Neural cell (in vitro differentiated cells): ENCODE measurements around the gene AMH. TPM values are rescaled to one million over a fixed set of nuclear protein-coding genes. Genes with fewer than 3 reads are reported as not detected.

Experiments
- H2AFZ ChIP-seq: fragments of 200-600, 300-800 bp; sonication (generic), shearing (Covaris generic); 2 replicates; pipeline ENCODE4 v1.6.0; 2014; ENCODE audit warnings: low read depth, mild to moderate bottlenecking, antibody characterized with exemption, low read length, moderate library complexity
- H3F3A ChIP-seq: fragments of 200-600 bp; shearing (Covaris generic); 2 replicates; pipeline ENCODE4 v1.6.1; 2016; ENCODE audit warnings: mild to moderate bottlenecking, moderate library complexity, mixed read lengths, antibody characterized with exemption, low read length; ENCODE audit not compliant: insufficient read depth, poor library complexity, severe bottlenecking
- H3K27ac ChIP-seq: fragments of 200-600, 300-800 bp; sonication (generic), shearing (Covaris generic); 2 replicates; pipeline ENCODE4 v1.5.1; 2014; ENCODE audit warnings: mild to moderate bottlenecking, low read length, moderate library complexity
- H3K27me3 ChIP-seq: fragments of 300-800, 200-600 bp; sonication (generic), shearing (Covaris generic); 2 replicates; pipeline ENCODE4 v1.6.0; 2014; ENCODE audit warnings: mild to moderate bottlenecking, low read depth, low read length, moderate library complexity; ENCODE audit not compliant: insufficient read depth
- H3K36me3 ChIP-seq: fragments of 300-800, 200-600 bp; sonication (generic), shearing (Covaris generic); 2 replicates; pipeline ENCODE4 v1.5.1; 2014; ENCODE audit warnings: mild to moderate bottlenecking, antibody characterized with exemption, low read length, moderate library complexity; ENCODE audit not compliant: insufficient read depth
- H3K4me2 ChIP-seq: fragments of 300-800, 200-600 bp; sonication (generic), shearing (Covaris generic); 2 replicates; pipeline ENCODE4 v1.6.0; 2014; ENCODE audit warnings: mild to moderate bottlenecking, low read length
- H3K4me3 ChIP-seq: fragments of 300-800, 200-600 bp; sonication (generic), shearing (Covaris generic); 2 replicates; pipeline ENCODE4 v1.5.1; 2014; ENCODE audit warnings: mild to moderate bottlenecking, low read length, moderate library complexity
- H3K79me2 ChIP-seq: fragments of 200-600 bp; shearing (Covaris generic); replicated peaks from 2 replicates; pipeline ENCODE4 v1.6.0; 2014; ENCODE audit warnings: mild to moderate bottlenecking, low read length, moderate library complexity; ENCODE audit not compliant: insufficient read depth
- H3K9ac ChIP-seq: fragments of 300-800, 200-600 bp; sonication (generic), shearing (Covaris generic); 2 replicates; pipeline ENCODE4 v1.6.1; 2016; ENCODE audit warnings: mild to moderate bottlenecking, low read length, mixed read lengths
- H3K9me2 ChIP-seq: fragments of 200-600 bp; shearing (Covaris generic); 2 replicates; pipeline ENCODE4 v1.6.1; 2016; ENCODE audit warnings: mild to moderate bottlenecking, low read length, mixed read lengths; ENCODE audit not compliant: insufficient read depth
- H3K9me3 ChIP-seq: fragments of 200-600, 300-800 bp; sonication (generic), shearing (Covaris generic); 2 replicates; pipeline ENCODE4 v1.6.1; 2016; ENCODE audit warnings: mild to moderate bottlenecking, mixed run types, low read length, moderate library complexity, mixed read lengths
- H4K20me1 ChIP-seq: fragments of 200-600 bp; shearing (Covaris generic); 2 replicates; pipeline ENCODE4 v1.6.1; 2016; ENCODE audit warnings: mild to moderate bottlenecking, mixed run types; ENCODE audit not compliant: insufficient read depth
- EP300 ChIP-seq: fragments of 450-650 bp; conservative IDR thresholded peaks from 2 replicates; pipeline ENCODE4 v1.6.1; 2014; ENCODE audit warnings: antibody characterized with exemption, mild to moderate bottlenecking, moderate library complexity; ENCODE audit not compliant: poor library complexity, severe bottlenecking
- MXI1 ChIP-seq: fragments of 450-650 bp; conservative IDR thresholded peaks from 2 replicates; pipeline ENCODE4 v1.6.1; 2014; ENCODE audit warnings: antibody characterized with exemption, mild to moderate bottlenecking; ENCODE audit not compliant: poor library complexity, severe bottlenecking
- POLR2AphosphoS5 ChIP-seq: IDR thresholded peaks from 2 replicates; pipeline ENCODE4 v1.6.1; 2012
- RAD21 ChIP-seq: fragments of 450-650 bp; conservative IDR thresholded peaks from 2 replicates; pipeline ENCODE4 v1.6.1; 2014; ENCODE audit warnings: antibody characterized with exemption, mild to moderate bottlenecking, moderate library complexity
- SMC3 ChIP-seq: fragments of 450-650 bp; conservative IDR thresholded peaks from 2 replicates; pipeline ENCODE4 v1.6.1; 2014; ENCODE audit warnings: antibody characterized with exemption, mild to moderate bottlenecking, moderate library complexity; ENCODE audit not compliant: poor library complexity
- polyA plus RNA-seq: library from polyadenylated mRNA; depleted of rRNA; stranded (reverse); fragments of >200 nt; gene quantifications from 2 replicates; pipeline ENCODE4 v1.2.3, GENCODE V29; 2014
- TF ChIP-seq, protein P1 (sequence below): IDR thresholded peaks from 2 replicates; pipeline ENCODE4 v1.6.1; 2012; ENCODE audit warnings: borderline replicate concordance
- TF ChIP-seq, protein P2 (sequence below): fragments of 450-650 bp; IDR thresholded peaks from 2 replicates; pipeline ENCODE4 v1.5.1; 2014; ENCODE audit warnings: antibody characterized with exemption, mild to moderate bottlenecking, moderate library complexity; ENCODE audit not compliant: poor library complexity, severe bottlenecking

The AMH gene
- polyA plus RNA-seq, 1 donor from 2014 or later: 57.5 TPM

DNA sequence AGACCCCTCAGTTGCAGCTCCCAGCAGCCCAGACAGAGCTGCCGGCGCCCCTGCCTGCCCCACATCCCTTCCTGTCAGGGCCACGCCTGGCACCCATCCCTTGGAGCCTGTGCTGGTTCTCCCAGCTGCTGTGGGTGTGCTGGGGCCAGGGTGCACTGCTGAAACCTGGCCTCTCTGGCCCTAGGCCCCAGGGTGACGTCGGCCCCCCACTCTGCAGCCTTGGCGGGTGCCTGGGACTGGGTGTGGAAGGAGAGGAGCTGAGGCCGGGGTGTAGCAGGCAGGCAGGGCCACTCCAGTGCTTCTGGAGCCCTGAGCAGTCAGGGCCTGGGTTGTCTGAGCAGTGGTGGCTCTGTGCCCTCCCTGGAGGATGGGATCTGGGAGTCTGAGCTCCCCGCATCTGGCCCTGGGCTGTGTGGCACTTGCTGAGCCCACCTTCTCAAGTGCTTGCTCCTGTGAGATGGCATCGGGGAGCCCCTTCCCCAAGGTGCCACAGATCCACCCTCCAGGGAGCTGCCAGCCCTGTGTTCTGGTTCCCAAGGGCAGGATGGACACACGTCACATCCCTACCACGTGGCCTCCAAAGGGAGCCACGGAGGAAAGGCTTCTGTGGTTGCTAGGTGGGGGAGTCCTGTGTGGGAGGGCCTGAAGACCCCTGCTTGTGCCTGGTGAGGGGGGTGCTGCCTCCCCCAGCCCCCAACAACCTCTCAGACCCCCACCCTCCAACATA lies 18.2 kb upstream of the AMH start:
- no peak for TF ChIP-seq EP300
- peak; percentile 10 for TF ChIP-seq POLR2AphosphoS5
- TF ChIP-seq, protein P1, sequence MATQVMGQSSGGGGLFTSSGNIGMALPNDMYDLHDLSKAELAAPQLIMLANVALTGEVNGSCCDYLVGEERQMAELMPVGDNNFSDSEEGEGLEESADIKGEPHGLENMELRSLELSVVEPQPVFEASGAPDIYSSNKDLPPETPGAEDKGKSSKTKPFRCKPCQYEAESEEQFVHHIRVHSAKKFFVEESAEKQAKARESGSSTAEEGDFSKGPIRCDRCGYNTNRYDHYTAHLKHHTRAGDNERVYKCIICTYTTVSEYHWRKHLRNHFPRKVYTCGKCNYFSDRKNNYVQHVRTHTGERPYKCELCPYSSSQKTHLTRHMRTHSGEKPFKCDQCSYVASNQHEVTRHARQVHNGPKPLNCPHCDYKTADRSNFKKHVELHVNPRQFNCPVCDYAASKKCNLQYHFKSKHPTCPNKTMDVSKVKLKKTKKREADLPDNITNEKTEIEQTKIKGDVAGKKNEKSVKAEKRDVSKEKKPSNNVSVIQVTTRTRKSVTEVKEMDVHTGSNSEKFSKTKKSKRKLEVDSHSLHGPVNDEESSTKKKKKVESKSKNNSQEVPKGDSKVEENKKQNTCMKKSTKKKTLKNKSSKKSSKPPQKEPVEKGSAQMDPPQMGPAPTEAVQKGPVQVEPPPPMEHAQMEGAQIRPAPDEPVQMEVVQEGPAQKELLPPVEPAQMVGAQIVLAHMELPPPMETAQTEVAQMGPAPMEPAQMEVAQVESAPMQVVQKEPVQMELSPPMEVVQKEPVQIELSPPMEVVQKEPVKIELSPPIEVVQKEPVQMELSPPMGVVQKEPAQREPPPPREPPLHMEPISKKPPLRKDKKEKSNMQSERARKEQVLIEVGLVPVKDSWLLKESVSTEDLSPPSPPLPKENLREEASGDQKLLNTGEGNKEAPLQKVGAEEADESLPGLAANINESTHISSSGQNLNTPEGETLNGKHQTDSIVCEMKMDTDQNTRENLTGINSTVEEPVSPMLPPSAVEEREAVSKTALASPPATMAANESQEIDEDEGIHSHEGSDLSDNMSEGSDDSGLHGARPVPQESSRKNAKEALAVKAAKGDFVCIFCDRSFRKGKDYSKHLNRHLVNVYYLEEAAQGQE: no peak
- Histone ChIP-seq H3K4me2 (no peak overlapping the region), H3K9me3 (no peaks in the 10 kb centered on the region), H3K79me2 (peaks cover 21% of the 10 kb centered on the region), H3K9ac (no peak overlapping the region), H3K36me3 (no peaks in the 10 kb centered on the region), H2AFZ (no peak overlapping the region), H3K27me3 (no peaks in the 10 kb centered on the region), H3K9me2 (no peaks in the 10 kb centered on the region), H3K27ac (no peak overlapping the region), H4K20me1 (no peaks in the 10 kb centered on the region), H3F3A (no peaks in the 10 kb centered on the region), H3K4me3 (no peak overlapping the region)

DNA sequence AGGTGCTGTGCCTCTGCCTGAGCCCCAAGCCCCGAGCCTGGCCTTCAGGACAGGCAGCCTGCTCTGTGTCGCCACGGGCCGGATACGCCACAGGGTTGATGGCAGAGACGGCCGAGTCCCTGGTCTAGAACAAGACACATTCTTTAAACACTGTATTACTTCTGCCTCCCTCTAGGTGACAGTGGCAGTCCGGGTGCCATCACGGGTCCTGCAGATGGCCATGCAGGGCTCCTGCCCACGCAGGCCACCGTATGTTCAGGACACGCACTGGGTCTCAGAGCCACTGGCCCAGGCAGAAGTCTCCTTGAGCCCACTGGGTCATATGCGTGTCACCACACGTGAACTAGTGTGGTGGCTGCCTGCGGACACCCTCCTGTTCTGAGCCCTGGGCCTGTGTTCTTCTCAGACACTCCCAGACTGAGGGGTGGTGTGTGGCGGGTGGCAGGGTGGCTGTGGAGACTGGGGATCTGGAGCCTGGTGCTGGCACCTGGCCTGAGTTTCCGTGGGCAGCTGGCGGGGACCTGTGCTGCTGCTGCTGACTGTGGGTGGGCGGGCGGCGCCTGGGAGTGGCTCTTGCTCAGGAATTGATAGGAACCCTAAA lies 17.4 kb upstream of the AMH start:
- Histone ChIP-seq H3K36me3 (no peaks in the 10 kb centered on the region), H3K79me2 (peaks cover 22% of the 10 kb centered on the region), H3K9ac (no peak overlapping the region), H3K27ac (no peak overlapping the region), H3K27me3 (no peaks in the 10 kb centered on the region), H3K9me3 (no peaks in the 10 kb centered on the region), H3K4me3 (no peak overlapping the region), H3F3A (no peaks in the 10 kb centered on the region), H2AFZ (no peak overlapping the region), H4K20me1 (no peaks in the 10 kb centered on the region), H3K4me2 (no peak overlapping the region), H3K9me2 (no peaks in the 10 kb centered on the region)
- TF ChIP-seq POLR2AphosphoS5: no peak
- TF ChIP-seq, protein P2, sequence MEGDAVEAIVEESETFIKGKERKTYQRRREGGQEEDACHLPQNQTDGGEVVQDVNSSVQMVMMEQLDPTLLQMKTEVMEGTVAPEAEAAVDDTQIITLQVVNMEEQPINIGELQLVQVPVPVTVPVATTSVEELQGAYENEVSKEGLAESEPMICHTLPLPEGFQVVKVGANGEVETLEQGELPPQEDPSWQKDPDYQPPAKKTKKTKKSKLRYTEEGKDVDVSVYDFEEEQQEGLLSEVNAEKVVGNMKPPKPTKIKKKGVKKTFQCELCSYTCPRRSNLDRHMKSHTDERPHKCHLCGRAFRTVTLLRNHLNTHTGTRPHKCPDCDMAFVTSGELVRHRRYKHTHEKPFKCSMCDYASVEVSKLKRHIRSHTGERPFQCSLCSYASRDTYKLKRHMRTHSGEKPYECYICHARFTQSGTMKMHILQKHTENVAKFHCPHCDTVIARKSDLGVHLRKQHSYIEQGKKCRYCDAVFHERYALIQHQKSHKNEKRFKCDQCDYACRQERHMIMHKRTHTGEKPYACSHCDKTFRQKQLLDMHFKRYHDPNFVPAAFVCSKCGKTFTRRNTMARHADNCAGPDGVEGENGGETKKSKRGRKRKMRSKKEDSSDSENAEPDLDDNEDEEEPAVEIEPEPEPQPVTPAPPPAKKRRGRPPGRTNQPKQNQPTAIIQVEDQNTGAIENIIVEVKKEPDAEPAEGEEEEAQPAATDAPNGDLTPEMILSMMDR: no peak
- TF ChIP-seq EP300: no peak
- TF ChIP-seq SMC3: no peak
- no peak for TF ChIP-seq MXI1
- no peak for TF ChIP-seq RAD21
